Pancreas (tissue), 10 donors: ENCODE data around the gene FLNA. TPM values are rescaled to one million over a fixed set of nuclear protein-coding genes. Genes with fewer than 3 reads are reported as not detected.

ENCODE experiments used
- ATAC-seq, 4 donors: fragments of 200-7000 bp; cut with Tn5 transposase; one replicate each; pipeline versions ENCODE4 v1.8.0 to v1.9.1; 2020; ENCODE audit warnings: mild to moderate bottlenecking in 4 of 4, moderate library complexity in 4 of 4
- DNase-seq, 6 donors: peaks; one replicate each; pipeline ENCODE4 v3.0.0-alpha.2; 2020
- FAIRE-seq: peaks from 2 replicates; lab custom pipeline; 2012; peaks lifted over from hg19 to GRCh38; lab: Jason Lieb, UNC
- H3K27ac ChIP-seq, 4 donors: fragments of 200-600 bp; sonication (generic); 1 replicate in 3 of 4; 2 replicates in 1 of 4; pipeline versions ENCODE4 v1.5.0 to v1.8.0; 2020
- H3K27me3 ChIP-seq, 4 donors: fragments of 200-600 bp; one replicate each; pipeline ENCODE4 v1.8.0; 2021
- H3K36me3 ChIP-seq, 3 donors: fragments of 200-600 bp; sonication (generic) in 1 of 3; one replicate each; pipeline versions ENCODE4 v1.5.0 to v1.8.0; 2020 to 2021
- H3K4me1 ChIP-seq, 3 donors: fragments of 200-600 bp; one replicate each; pipeline ENCODE4 v1.8.0; 2021
- H3K4me3 ChIP-seq, 4 donors: fragments of 200-600 bp; sonication (generic) in 2 of 4; one replicate each; pipeline versions ENCODE4 v1.5.0 to v1.8.0; 2020 to 2021
- H3K9me3 ChIP-seq, 4 donors: fragments of 200-600 bp; one replicate each; pipeline ENCODE4 v1.8.0; 2021
- WGBS, 2 donors: extraction: QIAGEN DNeasy Blood & Tissue Kit; methylation state at CpG; one replicate each; pipeline ENCODE4 v1.1.7; 2013; 5-methylcytosine and 5-hydroxymethylcytosine counted together
- intact Hi-C, 3 donors: fragments of 100-400 bp; cut with DNase I; formaldehyde crosslinking; loops; one replicate each; pipeline versions ENCODE4 v1.11.1 to v1.14.2; 2022
- polyA plus RNA-seq, 2 donors: library from polyadenylated mRNA; stranded (reverse); fragments of 200-250 nt; gene quantifications; one replicate each; pipeline ENCODE4 v1.2.3, GENCODE V29; 2013
- total RNA-seq, 6 donors: library from RNA; stranded (reverse); fragmentation: NEBNext Ultra II Directional in 4 of 6; extraction: Animal tissue kit (Norgen Biotek cat#: 25700) in 4 of 6; gene quantifications; one replicate each; pipeline versions ENCODE4 v1.2.1 to v1.2.4, GENCODE V29; 2021 to 2023
- TF ChIP-seq, protein P1 (sequence below), 4 donors: fragments of 200-600 bp; sonication (generic) in 3 of 4; IDR thresholded peaks; one replicate each; pipeline versions ENCODE4 v1.5.0 to v1.8.0; 2021; ENCODE audit warnings: antibody characterized with exemption in 4 of 4
- donor health status: healthy with polysubstance abuse.
- donor health status: DM: no; HTN: no; CAD: no; lungs with moderate emphysema.
- donor health status: DM: no; HTN: no; CAD: no.
- donor health status: control.
- donor health status: control.
- donor health status: Bipolar disorder and iron deficiency.
- donor health status: DM: yes; HTN: yes; CAD: no.
- donor health status: DM: no; HTN: no; CAD: no.
- donor health status: DM: no; HTN: no; CAD: no.
- donor health status: DM: yes; HTN: yes; CAD: no.

Gene FLNA
- total and polyA plus RNA-seq, 8 donors: 67.0 to 298 (median 184) TPM

DNA sequence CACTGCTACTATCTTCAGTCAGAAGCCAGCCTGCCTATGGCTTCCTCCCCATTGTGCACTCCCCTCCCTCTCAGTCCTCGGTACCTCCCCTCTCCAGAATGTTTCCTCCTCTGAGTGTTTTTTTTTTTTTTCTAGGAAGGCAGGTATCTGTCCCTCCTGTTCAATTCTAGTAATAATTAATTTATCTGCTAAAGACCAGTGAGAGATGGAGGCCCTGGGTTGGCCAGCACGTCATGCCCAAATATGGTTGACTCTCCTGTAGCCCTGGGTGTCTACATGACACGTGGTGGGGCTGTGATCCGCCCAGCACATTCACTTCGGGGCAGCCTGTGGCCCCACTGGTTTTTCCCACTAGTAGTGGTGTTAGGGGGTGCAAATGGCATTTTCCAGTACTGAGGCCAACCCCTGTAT, 1.8 kb downstream of the FLNA start:
- DNase-seq (no peak), ATAC-seq (no peak), FAIRE-seq (no peak)
- no peak overlapping the region for H3K4me3 ChIP-seq
- H3K4me1 ChIP-seq: peaks cover 0 to 6% (median 0%) of the 10 kb centered on the region in 3 donors
- H3K36me3 ChIP-seq: no peaks in the 10 kb centered on the region
- no peaks in the 10 kb centered on the region for H3K27me3 ChIP-seq
- intact Hi-C loops: no loop called here
- 42 to 50% methylated on average over 5 of the region's 5 CpGs for WGBS, 2 donors
- peak overlapping the region in 2 of 4 donors; percentile 13 to 63 for H3K27ac ChIP-seq
- TF ChIP-seq, protein P1, sequence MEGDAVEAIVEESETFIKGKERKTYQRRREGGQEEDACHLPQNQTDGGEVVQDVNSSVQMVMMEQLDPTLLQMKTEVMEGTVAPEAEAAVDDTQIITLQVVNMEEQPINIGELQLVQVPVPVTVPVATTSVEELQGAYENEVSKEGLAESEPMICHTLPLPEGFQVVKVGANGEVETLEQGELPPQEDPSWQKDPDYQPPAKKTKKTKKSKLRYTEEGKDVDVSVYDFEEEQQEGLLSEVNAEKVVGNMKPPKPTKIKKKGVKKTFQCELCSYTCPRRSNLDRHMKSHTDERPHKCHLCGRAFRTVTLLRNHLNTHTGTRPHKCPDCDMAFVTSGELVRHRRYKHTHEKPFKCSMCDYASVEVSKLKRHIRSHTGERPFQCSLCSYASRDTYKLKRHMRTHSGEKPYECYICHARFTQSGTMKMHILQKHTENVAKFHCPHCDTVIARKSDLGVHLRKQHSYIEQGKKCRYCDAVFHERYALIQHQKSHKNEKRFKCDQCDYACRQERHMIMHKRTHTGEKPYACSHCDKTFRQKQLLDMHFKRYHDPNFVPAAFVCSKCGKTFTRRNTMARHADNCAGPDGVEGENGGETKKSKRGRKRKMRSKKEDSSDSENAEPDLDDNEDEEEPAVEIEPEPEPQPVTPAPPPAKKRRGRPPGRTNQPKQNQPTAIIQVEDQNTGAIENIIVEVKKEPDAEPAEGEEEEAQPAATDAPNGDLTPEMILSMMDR (IDR thresholded peaks at IDR 0.05): no peak
- no peaks in the 10 kb centered on the region for H3K9me3 ChIP-seq

DNA sequence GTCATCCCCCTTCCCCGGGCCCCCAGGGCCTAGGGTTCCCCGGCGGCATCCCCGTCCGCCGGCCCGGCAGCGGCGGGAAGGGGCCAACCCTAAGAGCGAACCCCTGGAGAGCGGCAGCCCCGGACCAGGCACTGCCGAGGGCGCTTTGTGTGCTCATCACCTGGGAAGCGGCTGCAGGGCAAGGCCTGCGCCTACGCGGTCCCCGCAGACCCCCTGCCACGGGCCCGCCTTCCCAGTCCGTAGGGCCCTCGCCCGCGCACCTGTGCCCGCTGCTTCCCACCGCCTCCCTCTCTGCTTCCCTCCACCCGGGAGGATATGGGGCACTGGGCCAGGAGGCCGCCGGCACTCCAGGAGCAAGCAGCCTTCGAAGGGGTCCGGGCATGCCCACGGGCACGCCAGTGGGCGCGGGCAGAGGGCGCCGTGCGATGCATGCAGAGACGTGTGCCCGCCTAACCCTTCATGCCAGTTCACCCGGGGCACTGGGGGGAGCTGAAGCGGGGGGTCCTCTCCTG, 2.6 kb downstream of the FLNA start:
- no peak for ATAC-seq
- DNase-seq: no peak
- Histone ChIP-seq H3K4me1 (peaks cover 0 to 6% (median 0%) of the 10 kb centered on the region in 3 donors), H3K27me3 (no peaks in the 10 kb centered on the region), H3K27ac (peak overlapping the region; percentile 33 to 61 (median 42)), H3K36me3 (no peaks in the 10 kb centered on the region), H3K4me3 (peak overlapping the region in 3 of 4 donors; percentile 14 to 55 (median 31)), H3K9me3 (no peaks in the 10 kb centered on the region)
- WGBS, 2 donors: 45 to 51% methylated on average over 30 to 43 of the region's 43 CpGs
- no peak for FAIRE-seq
- intact Hi-C loops: no loop called here
- TF ChIP-seq, protein P1 (IDR thresholded peaks at IDR 0.05): no peak

DNA sequence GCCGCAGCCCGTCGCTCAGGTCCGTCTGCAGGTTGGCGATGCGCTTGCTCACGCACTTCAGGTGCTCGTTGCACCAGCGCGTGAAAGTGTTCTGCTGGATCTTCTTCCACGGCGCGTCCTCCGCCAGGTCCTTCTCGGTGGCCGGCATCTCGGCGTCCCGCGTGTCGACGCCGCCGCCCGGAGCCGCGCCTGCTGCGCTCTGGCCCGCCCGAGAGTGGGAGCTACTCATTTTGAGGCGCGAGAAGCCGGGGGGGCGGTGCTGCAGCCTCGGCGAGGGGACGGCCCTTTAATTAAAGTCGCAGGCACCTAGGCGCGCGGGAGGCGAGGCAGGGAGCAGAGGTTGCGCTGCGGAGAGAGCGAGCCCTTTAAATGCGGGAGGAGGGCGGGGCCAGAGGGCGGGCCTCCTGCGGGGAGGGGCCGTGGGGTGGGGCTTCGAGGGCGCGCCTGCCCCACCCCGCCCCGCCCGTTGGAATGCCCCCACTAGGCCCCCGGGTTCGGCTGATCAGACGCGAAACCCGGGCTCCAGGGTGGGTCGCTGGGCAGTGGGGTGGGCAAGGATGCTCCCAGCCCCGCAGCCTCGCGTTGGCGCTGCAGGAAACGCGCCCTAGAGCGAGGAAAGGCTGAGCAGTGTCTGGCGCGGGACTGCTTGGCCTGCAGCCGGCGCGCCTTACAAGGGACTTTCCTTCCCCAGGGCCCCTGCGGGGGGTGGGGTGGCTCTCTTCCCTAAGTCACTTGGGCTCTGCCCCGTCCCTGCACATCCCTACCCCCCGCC, 3.2 kb downstream of the FLNA start:
- peak; percentile 84 to 93 (median 88) for DNase-seq
- Histone ChIP-seq H3K4me1 (peaks cover 0 to 6% (median 0%) of the 10 kb centered on the region in 3 donors), H3K36me3 (peaks cover 0 to 4% (median 0%) of the 10 kb centered on the region in 3 donors), H3K9me3 (no peaks in the 10 kb centered on the region), H3K4me3 (peak overlapping the region; percentile 22 to 55 (median 44)), H3K27me3 (no peaks in the 10 kb centered on the region), H3K27ac (peak overlapping the region; percentile 33 to 81 (median 54))
- peak; percentile 57 to 76 (median 76) for ATAC-seq
- intact Hi-C loops: no loop called here
- WGBS, 2 donors: 1 to 31% methylated on average over 64 to 73 of the region's 77 CpGs
- TF ChIP-seq, protein P1 (IDR thresholded peaks at IDR 0.05): no peak
- no peak for FAIRE-seq

DNA sequence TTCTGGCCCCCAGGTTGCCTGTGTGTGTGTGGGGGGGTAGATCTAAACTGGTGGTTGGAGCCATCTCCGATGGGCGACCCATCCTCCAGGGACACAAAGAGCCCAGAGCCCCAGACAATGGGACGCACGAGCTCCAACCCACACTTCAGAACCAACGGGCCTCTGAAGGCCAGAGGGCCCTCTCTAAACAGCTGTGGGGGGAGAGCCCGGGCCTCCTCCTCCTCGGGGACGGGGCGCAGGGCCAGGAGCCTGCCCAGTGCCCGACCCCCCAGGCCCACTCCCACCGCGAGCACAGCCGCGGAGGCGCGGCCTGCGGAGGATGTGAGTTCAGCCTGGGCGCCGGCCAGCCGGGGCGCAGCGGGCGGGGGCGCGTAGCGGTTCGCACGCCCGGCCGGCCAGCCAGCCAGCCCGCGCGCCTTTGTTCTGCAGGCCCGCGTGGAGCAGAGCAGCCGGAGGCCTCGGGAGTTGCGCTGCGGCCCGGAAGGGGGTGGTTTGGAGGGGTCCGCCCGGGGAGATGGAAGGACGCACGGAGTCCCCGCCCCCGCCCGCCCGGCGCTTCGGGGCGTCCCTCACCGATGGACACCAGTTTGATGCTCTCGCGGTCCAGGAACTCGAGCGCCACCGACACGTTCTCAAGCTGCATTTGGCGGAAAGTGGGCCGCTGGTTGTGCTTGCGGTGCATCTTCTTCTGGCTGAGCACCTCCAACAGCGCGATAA, 4.0 kb downstream of the FLNA start:
- TF ChIP-seq, protein P1 (IDR thresholded peaks at IDR 0.05): no peak
- Histone ChIP-seq H3K27ac (peak overlapping the region in 3 of 4 donors; percentile 3 to 81 (median 72)), H3K9me3 (no peaks in the 10 kb centered on the region), H3K27me3 (no peaks in the 10 kb centered on the region), H3K4me3 (peak overlapping the region; percentile 22 to 55 (median 44)), H3K4me1 (peaks cover 0 to 6% (median 0%) of the 10 kb centered on the region in 3 donors), H3K36me3 (peaks cover 0 to 8% (median 0%) of the 10 kb centered on the region in 3 donors)
- no peak for ATAC-seq
- 5 to 28% methylated on average over 45 to 63 of the region's 63 CpGs for whole genome bisulfite sequencing, 2 donors
- intact Hi-C loops: no loop called here
- FAIRE-seq: no peak
- no peak for DNase-seq
